ENCODE results near the gene KRTAP16-1.
"Not testable (repeated sequence)": the region's sequence is repeated elsewhere in the genome, so short reads cannot be mapped to it uniquely, and the experiment has no call there.

Gene KRTAP16-1

GRCh38 chr17:41308918-41309359 lies at the start of gene KRTAP16-1:
Gene KRTAP16-1 (minus strand): TSS chr17:41309309. CDS start chr17:41309253, 56 bp downstream.
- no peak for DNase-seq

GRCh38 chr17:41354536-41354935 lies 45.4 kb upstream of the KRTAP16-1 start:
- no peak for DNase-seq

GRCh38 chr17:41352597-41353366 lies 43.7 kb upstream of the KRTAP16-1 start:
- DNase-seq = no peak

GRCh38 chr17:41351177-41351576 lies 42.1 kb upstream of the KRTAP16-1 start:
- DNase-seq = no peak

GRCh38 chr17:41350381-41350878 lies 41.3 kb upstream of the KRTAP16-1 start, which contains the start of gene KRT33A:
Gene KRT33A (minus strand): TSS chr17:41350828. CDS start chr17:41350767, 61 bp downstream.
- not testable (repeated sequence) for DNase-seq

- no peak for DNase-seq
Measured at GRCh38 chr17:41347869-41348760, 39.0 kb upstream of the KRTAP16-1 start.

GRCh38 chr17:41346421-41346820 lies 37.3 kb upstream of the KRTAP16-1 start:
- not testable (repeated sequence) for DNase-seq

- no peak for DNase-seq
Measured at GRCh38 chr17:41345992-41346391, 36.9 kb upstream of the KRTAP16-1 start.

- DNase-seq = no peak
Measured at GRCh38 chr17:41343029-41343428, 33.9 kb upstream of the KRTAP16-1 start.

- no peak for DNase-seq
Measured at GRCh38 chr17:41340934-41341861, 32.1 kb upstream of the KRTAP16-1 start.

GRCh38 chr17:41340494-41340893 lies 31.4 kb upstream of the KRTAP16-1 start:
- no peak for DNase-seq

GRCh38 chr17:41339571-41340172 lies 30.6 kb upstream of the KRTAP16-1 start:
- DNase-seq = no peak

- no peak for DNase-seq
Measured at GRCh38 chr17:41338961-41339485, 29.9 kb upstream of the KRTAP16-1 start.

- no peak for DNase-seq
Measured at GRCh38 chr17:41335747-41336146, 26.6 kb upstream of the KRTAP16-1 start.

- no peak for DNase-seq
Measured at GRCh38 chr17:41334385-41335305, 25.5 kb upstream of the KRTAP16-1 start.

- DNase-seq = no peak
Measured at GRCh38 chr17:41333836-41334235, 24.7 kb upstream of the KRTAP16-1 start.

GRCh38 chr17:41333098-41333497 lies 24.0 kb upstream of the KRTAP16-1 start:
- no peak for DNase-seq

- no peak for DNase-seq
Measured at GRCh38 chr17:41332239-41332638, 23.1 kb upstream of the KRTAP16-1 start.

- no peak for DNase-seq
Measured at GRCh38 chr17:41331606-41332005, 22.5 kb upstream of the KRTAP16-1 start.

GRCh38 chr17:41329279-41329948 lies 20.3 kb upstream of the KRTAP16-1 start:
- DNase-seq = peak; percentile 8
